IPS DF 4.7 (cell line): ENCODE results near the gene PLPP4.

ENCODE experiments used
- DNase-seq: peaks from one replicate; pipeline ENCODE4 v3.0.0-alpha.2; 2013; ENCODE audit warnings: low spot score; ENCODE audit errors: extremely low read depth

PLPP4 gene

DNA sequence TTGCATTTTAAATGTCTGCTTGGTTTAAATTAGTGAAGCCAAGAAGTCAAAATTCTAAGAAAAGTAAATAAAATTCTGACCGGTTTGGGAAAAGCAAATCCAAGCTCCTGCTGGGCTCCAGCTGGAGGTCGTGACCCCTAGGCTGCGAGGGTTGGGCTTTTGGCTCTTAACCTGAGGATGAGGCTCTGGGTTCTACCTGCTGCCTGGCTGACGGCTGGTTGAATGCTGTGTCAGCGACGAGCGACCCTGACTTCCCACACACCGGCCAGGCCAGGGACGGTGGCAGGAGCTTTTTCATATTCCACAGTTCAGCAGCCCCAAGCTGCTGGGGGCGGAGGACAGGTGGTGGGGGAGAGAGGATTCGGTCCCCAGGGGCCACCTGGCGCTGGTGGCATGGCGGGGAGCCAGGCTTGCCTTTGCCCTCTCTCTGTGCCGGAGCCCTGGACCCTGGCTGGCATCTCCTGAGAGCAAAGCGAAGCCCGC lies 843 bp upstream of the PLPP4 start:
- DNase-seq, result no peak

DNA sequence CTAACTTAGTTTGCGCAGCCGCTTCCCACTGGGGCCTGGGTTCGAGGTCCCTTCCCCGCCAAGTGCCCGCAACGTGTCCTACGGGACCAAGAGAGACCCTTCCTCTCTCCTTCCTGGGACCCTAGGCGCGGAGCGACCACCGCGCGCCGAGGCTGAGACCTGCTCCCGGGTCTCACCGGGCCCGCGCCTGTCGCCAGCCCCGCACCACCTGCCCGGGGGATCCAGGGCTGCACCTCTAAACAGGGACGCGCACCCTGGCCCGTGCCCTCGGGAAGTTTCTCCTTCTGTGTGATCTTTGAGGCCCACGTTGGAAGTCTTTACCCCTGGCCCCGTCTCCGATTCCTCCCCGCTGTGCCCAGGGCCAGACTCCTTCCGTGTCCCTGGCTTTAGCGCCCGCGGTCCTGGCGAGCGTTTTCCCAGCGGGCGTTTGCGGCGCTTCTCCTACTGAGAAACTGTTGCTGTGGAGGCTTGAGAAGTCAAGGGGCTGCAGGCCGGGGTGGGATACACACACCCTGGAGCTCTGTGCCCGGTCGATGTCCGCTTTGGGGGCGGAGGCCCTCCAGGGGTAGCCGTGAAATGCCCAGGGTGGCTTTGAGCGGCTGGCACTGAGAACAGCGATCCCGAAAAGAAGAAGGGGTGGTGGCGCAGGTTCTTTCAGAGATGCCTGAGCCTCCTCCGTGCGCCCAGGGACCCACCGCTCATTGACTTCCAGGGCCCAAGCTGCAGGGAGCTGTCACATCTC lies 575 bp downstream of the PLPP4 start:
- no peak for DNase-seq

DNA sequence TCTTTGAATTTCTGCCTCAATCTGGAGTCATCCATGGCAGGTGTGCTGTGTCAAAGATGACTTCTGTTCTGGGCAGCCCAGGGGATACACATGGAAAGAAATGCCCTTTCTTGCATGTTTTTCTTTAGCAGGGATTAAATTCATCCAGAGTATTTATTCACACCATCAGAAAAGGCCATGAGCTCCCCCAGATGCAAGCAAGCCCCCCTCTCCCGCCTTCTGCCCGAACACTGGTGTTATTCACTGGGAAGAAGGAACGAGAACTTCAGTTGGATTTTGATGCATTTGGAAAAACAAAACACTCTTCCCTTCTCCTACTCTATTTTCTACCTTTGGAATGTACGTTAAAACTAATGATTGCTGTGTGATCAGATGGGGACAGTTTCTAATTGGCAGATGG lies 1.4 kb downstream of the PLPP4 start:
- no peak for DNase-seq

GRCh38 chr10:120459185-120459584 lies 2.2 kb downstream of the PLPP4 start:
- DNase-seq, result no peak

DNA sequence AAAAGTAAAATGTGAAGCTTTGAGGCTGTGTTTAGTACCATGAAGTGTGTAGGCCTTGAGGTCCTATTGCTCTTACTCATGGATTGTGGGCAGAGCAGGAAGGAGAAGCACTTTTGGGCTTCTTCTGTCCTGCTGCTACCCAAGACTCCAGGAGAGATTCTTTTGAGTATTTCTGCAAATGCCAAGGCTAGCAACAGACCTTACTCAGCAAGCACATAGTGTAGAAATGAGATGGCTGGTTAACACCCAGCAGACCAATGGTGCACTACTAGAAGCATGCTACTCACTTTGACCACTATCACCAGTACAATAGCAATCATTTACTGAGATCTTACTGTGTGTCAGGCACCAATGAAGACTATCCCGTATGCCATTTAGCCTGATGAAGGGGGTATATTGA lies 3.2 kb downstream of the PLPP4 start:
- no peak for DNase-seq

DNA sequence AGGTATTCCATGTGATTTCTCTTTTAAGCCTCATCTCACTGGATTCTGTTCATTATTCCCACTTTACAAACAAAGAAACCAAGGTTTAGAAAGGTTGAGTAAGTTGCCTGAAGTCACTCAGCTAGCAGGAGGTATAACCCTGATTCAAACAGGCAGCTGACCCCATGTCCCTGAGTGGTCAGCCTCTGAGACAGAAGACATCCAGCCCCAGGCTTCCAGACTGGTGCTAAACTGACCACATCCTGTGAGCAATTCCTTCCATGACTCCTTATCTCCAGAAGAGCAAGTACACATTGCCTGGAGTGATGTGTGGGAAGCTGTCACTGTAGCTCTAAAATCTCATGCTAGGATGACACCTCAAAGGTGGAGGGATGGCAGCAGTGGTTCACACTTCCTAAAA lies 3.7 kb downstream of the PLPP4 start:
- no peak for DNase-seq

DNA sequence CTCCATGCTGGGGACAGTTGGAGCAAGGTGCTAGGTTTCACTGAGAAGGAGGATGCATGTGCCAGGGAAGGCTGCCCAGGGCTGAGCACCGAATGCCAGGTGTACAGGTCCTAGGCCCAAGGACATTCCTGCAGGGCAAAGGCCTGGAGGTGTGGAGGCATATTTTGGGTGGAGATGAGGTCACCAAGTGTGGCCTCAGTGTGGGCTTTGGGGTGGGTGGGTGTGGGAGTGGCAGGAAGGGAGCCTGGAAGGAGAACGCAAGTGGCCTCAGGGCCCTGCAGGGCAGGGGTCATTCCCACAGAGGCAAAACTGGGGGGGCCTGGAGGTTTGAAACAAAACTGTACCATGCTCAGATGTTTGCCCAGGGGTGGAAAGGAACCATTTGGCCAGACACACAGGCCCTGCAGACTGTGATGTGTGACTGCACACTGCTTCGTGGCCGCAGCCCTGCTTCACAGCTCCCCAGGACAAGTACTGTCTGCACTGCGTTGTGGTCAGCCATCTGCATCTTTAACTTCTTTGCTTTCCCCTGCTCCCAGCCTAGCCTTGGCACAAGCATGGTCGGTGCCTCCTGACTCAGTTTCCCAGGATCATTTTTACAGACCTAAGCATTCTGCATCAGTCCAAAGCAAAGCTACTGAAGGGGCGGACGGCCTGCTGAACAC lies 5.1 kb downstream of the PLPP4 start:
- no peak for DNase-seq

DNA sequence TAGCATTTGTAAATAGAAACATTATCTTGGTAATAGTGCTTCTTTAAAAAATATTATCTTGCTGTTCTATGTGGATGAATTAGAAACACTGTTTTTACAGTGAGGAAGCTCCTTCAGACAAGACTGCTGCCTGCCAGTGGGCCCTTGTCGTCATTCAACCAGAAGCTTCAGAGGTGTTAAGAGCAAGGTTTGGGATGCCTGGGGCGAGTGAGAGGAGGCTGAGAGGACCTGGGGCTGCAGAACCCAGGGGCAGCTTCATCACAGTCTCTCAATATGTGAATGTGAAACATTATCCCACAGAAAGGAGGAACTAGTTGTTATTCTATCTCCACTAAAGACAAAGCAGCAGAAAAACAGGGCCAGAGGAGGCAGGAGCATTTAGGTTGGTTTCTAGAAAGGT lies 8.1 kb downstream of the PLPP4 start:
- DNase-seq, result no peak

DNA sequence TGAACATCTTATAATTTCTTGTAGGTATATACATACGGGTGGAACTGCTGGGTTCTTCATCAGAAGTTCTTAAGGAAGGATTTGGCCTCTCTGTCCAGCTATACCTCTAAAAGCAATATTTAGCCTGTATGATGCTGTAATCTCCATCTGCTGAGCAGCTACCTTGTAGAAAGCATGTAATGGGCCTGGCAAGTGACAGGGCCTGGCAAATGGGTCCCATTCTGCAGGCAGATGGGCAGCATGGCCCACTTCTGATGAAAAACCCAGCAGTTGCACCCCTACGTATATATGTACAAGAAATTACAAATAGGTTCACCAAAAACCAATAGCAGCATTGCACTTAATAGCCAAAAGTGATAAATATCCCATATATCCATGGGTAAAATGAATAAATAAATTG lies 9.0 kb downstream of the PLPP4 start:
- DNase-seq, result no peak

GRCh38 chr10:120473593-120473992 lies 16.6 kb downstream of the PLPP4 start:
- DNase-seq, result no peak

DNA sequence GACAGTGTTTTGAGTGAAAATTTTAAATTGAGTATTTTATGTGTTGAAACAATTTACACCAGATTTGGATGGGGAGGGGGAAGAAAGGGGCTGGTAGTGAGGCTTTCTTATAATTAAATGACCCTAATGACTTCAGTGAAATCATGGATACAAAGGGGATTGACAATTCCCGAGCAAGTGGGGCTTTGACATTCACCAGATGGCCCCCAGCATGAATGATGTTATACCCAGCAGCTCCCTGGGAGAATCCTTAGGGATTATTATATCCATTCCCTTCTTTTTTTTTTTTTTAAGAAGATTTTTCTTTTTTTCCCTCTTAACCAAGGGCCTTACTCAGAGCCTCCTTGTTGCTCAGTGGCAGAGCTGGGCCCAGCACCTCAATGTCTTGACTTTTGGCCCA lies 17.9 kb downstream of the PLPP4 start:
- DNase-seq, result no peak

DNA sequence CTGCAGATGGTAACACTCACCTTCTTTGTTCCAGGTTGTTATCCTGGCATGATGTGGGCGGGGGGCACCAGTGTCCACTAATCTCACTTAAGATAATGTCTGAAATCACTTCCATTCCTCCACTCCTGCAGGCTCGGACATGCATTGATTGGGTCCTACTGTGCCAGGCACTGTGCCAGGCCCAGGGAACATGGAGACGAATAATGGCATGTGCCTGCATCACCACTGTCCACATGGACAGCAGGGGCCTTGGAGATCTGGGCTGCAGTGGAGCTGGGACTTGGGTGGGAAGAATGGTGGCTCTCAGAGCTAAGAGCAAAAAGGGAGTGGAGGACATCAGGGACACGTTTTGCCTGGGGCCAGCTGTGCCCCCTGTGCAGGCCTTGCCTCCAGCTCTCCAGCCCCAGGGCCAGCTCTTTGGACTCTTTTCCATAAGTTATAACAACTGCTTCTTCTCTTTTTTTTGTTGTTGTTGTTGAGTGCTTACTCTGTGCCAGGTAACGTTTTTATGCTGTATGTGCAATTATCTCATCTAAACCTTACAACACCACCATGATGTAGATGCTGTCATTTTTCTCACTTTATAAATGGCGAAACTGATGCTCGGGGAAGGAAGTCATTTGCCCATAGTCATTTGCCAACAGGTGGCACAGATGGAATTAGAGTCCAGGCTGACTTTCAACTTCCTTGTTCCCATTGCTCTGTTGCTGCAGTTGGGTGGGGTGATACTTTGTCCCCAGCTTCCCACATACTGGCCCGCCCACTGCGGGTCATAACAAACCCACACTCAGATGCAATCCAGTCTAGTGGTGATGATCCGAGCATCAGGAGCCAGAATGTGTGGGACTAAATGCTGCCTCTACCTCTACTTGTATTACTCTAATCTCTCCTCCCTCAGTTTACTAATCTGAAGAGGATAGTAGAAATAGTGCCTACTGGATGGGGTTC lies 19.1 kb downstream of the PLPP4 start:
- DNase-seq, result no peak

- no peak for DNase-seq
Observed at GRCh38 chr10:120477021-120477742, 20.2 kb downstream of the PLPP4 start.

DNA sequence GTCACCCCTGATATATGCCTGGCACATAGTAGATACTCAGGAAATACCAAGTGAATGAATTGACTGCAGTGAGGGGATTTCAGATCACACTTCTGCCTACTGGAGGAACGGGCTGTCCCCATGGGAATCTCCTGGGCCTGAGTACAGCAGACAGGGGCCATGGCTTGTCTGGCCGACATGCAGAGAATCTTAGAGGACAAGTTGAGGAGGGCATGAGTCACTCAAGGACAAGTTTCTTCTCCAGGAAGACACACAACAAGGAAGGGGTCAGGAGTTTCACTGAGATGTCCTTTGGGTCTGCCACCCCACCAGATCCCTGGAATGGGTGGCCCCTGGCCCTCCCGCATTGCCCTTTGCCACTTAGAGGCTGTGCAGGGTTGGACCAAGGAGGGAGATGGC lies 20.7 kb downstream of the PLPP4 start:
- no peak for DNase-seq

DNA sequence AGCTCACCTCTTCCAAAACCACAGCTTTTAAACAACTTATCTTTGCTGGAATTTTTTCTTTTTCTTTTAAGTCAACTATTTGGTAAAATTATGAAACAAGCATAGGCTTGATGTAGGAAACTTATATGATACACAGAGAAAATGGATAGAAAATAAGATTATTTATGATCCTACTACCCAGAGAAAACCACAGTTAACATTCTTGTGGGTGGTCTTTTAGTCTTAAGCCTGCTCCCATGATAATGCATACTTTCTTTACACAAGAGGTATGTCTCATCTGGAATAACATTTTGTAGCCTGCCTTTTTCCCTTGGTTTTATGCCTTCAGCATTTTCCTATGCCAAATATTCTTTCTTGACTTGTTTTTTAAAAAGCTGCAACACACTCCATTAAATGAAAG lies 21.4 kb downstream of the PLPP4 start:
- DNase-seq, result no peak

GRCh38 chr10:120479506-120479905 lies 22.5 kb downstream of the PLPP4 start:
- DNase-seq, result no peak

DNA sequence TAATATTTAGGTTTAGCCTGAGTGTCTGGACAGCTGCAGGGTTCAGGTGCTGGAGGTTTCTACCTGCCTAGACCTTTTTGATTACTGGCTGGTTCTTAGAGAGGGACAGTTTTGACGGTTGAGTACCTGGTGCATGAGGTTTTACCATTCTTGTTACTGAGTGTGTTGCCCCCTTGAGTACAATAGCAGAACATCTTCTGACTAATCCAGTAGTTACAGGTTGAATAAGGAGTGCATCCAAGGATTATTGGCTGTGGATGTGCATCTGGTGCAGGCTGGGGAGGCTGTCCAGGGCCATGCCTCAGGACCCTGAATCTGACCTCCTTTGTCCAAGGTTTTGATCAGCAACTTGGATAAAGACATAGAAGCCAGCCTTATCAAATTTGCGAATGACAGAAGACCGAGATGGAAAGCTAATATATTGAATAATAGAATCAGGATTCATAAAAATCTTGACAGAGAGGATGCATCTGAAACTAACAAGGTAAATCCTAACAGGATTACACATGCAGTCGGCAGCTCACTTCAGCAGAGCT lies 23.1 kb downstream of the PLPP4 start:
- no peak for DNase-seq

GRCh38 chr10:120480848-120481247 lies 23.8 kb downstream of the PLPP4 start:
- no peak for DNase-seq

DNA sequence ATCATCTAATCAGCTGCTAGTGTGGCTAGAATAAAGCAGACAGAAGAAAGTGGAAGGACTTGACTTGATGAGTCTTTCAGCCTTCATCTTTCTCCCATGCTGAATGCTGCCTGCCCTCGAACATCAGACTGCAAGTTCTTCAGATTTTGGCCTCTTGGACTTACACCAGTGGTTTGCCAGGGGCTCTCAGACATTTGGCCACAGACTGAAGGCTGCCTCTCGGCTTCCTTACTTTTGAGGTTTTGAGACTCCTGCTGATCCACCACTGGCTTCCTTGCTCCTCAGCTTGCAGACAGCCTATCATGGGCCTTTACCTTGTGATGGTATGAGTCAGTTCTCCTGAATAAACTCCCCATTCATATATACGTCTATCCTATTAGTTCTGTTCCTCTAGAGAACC lies 26.0 kb downstream of the PLPP4 start:
- no peak for DNase-seq

- no peak for DNase-seq
Observed at GRCh38 chr10:120483651-120484301, 26.7 kb downstream of the PLPP4 start.

DNA sequence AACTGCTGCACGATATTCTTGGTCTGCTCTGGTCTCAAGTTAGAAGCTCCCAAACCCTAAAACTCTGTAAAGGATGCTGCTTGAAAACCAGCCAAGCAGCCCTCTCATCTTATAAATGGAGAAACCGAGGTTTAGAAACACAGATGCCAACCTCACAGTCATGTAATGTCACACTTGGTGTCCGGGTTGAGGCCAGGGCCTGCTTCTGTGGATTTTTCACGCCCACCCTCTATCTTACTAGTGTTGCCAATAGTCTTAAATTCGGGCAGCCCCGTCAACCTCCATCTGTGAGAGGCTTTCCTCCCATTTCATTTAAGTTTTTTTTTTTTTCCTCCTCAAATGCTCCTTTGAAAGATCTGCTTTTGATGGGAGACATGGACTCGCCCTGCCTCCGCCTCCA lies 28.9 kb downstream of the PLPP4 start:
- no peak for DNase-seq
